PC-9 (cell line): ENCODE measurements around the gene GATAD1. TPM values are rescaled to one million over a fixed set of nuclear protein-coding genes. Genes with fewer than 3 reads are reported as not detected.

Experiments
- BruUV-seq: library from RNA; stranded (reverse); fragments of 400-500 nt; replicated peaks from 2 replicates; lab custom pipeline; 2021; lab: Mats Ljungman, UMichigan
- CTCF ChIA-PET: fragments of 300-600 bp; sonication (Branson Sonifier 250); formaldehyde crosslinking; loops from one replicate; lab custom pipeline; 2022; ENCODE audit warnings: antibody characterized with exemption; lab: Charles Lee
- POLR2A ChIA-PET: fragments of 300-600 bp; sonication (Branson Sonifier 250); formaldehyde crosslinking; loops from one replicate; lab custom pipeline; 2022; ENCODE audit warnings: antibody characterized with exemption; ENCODE audit not compliant: unreplicated experiment; lab: Charles Lee
- DNase-seq, 2 experiments: peaks; one replicate each; pipeline versions ENCODE4 v3.0.0 to v3.0.0-alpha.2; 2015 to 2022; ENCODE audit warnings: mixed read lengths in 1 of 2
- H2AFZ ChIP-seq: fragments of 200-600 bp; sonication (generic); 2 replicates; pipeline ENCODE4 v1.8.1; 2017; ENCODE audit warnings: antibody characterized with exemption
- H3F3A ChIP-seq: fragments of 200-600 bp; sonication (generic); 2 replicates; pipeline ENCODE4 v1.8.1; 2017; ENCODE audit warnings: antibody characterized with exemption, mild to moderate bottlenecking, low read depth; ENCODE audit not compliant: insufficient read depth
- H3K27ac ChIP-seq: fragments of 200-600 bp; sonication (generic); 2 replicates; pipeline ENCODE4 v1.6.1; 2016; ENCODE audit warnings: mixed run types
- H3K27me3 ChIP-seq: fragments of 200-600 bp; sonication (generic); 2 replicates; pipeline ENCODE4 v1.6.1; 2016; ENCODE audit warnings: low read depth, mixed run types; ENCODE audit not compliant: insufficient read depth
- H3K36me3 ChIP-seq: fragments of 200-600 bp; sonication (generic); 2 replicates; pipeline ENCODE4 v1.6.1; 2016; ENCODE audit warnings: low read depth, mixed run types
- H3K4me1 ChIP-seq: fragments of 200-600 bp; sonication (generic); replicated peaks from 2 replicates; pipeline ENCODE4 v1.6.1; 2016; ENCODE audit warnings: mixed run types; ENCODE audit not compliant: insufficient read depth
- H3K4me2 ChIP-seq: fragments of 200-600 bp; sonication (generic); 2 replicates; pipeline ENCODE4 v1.6.1; 2017; ENCODE audit warnings: mixed run types
- H3K4me3 ChIP-seq: fragments of 200-600 bp; sonication (generic); 2 replicates; pipeline ENCODE4 v1.6.1; 2016; ENCODE audit warnings: mixed run types
- H3K79me2 ChIP-seq: fragments of 200-600 bp; sonication (generic); 2 replicates; pipeline ENCODE4 v1.6.1; 2017; ENCODE audit warnings: low read depth, mixed run types
- H3K9me2 ChIP-seq: fragments of 200-600 bp; sonication (generic); 2 replicates; pipeline ENCODE4 v1.8.1; 2017; ENCODE audit warnings: mild to moderate bottlenecking; ENCODE audit not compliant: insufficient read depth
- H3K9me3 ChIP-seq: fragments of 200-600 bp; sonication (generic); 2 replicates; pipeline ENCODE4 v1.8.1; 2016; ENCODE audit warnings: low read depth; ENCODE audit not compliant: insufficient read depth
- H4K20me1 ChIP-seq: fragments of 200-600 bp; sonication (generic); 2 replicates; pipeline ENCODE4 v1.8.1; 2017; ENCODE audit not compliant: insufficient read depth
- CTCF ChIP-seq: fragments of 200-600 bp; sonication (generic); conservative IDR thresholded peaks from 2 replicates; pipeline ENCODE4 v1.6.1; 2017; ENCODE audit warnings: mixed run types, antibody characterized with exemption, mild to moderate bottlenecking, moderate library complexity
- EZH2 ChIP-seq: fragments of 200-600 bp; sonication (generic); IDR thresholded peaks from 2 replicates; pipeline ENCODE4 v1.8.0; 2017; ENCODE audit warnings: antibody characterized with exemption, low read depth
- intact Hi-C: fragments of 100-400 bp; cut with micrococcal nuclease; formaldehyde crosslinking; loops from one replicate; pipeline ENCODE4 v1.10.0; 2022; ENCODE audit not compliant: unreplicated experiment
- total RNA-seq: library from RNA; stranded (reverse); gene quantifications from 2 replicates; pipeline ENCODE4 v1.2.3, GENCODE V29; 2021

GATAD1 gene
- total RNA-seq, 1 experiment from 2014 or later = 39.4 TPM

GRCh38 chr7:92461027-92462003 lies 14.0 kb downstream of the GATAD1 start:
- Histone ChIP-seq H2AFZ (no peak overlapping the region), H3K9me3 (no peaks in the 10 kb centered on the region), H4K20me1 (no peaks in the 10 kb centered on the region; the same call in 1 of the 2 replicates), H3K4me1 (peaks cover 34% of the 10 kb centered on the region), H3F3A (peaks cover 22% of the 10 kb centered on the region; the same call in 1 of the 2 replicates), H3K4me2 (no peak overlapping the region), H3K9me2 (no peaks in the 10 kb centered on the region), H3K79me2 (no peaks in the 10 kb centered on the region), H3K4me3 (no peak overlapping the region), H3K27me3 (no peaks in the 10 kb centered on the region), H3K27ac (no peak overlapping the region), H3K36me3 (no peaks in the 10 kb centered on the region; the same call in 1 of the 2 replicates)
- POLR2A ChIA-PET = interaction anchor here (0.6 to 0.7 kb wide), 2 partner anchors 12 to 14 kb away, joined by 5 to 10 read pairs; partner anchors contain the start of gene GATAD1
- BruUV-seq = no TSS peak
- CTCF ChIA-PET = interaction anchor here (0.5 to 1.0 kb wide), 5 partner anchors 67 to 927 kb away, joined by 3 to 10 read pairs (median 5); partner anchors contain the start of genes AKAP9, PEX1 and RBM48
- intact Hi-C loops = loop anchor here (2.0 to 5.0 kb wide), 3 partner anchors 66 to 771 kb away; partner anchors contain the start of genes MTERF1, PEX1, RBM48 and VPS50
- peak in 1 of 2 experiments; percentile 29 for DNase-seq
- TF ChIP-seq CTCF (peak; percentile 81), EZH2 (no peak)

- H3K36me3 ChIP-seq = no peaks in the 10 kb centered on the region
- peaks cover 22% of the 10 kb centered on the region; the same call in 1 of the 2 replicates for H3F3A ChIP-seq
- no peak for DNase-seq
- H2AFZ ChIP-seq = no peak overlapping the region
- no peak overlapping the region for H3K4me3 ChIP-seq
- H3K4me1 ChIP-seq = peaks cover 34% of the 10 kb centered on the region
- no peak overlapping the region for H3K27ac ChIP-seq
- H3K79me2 ChIP-seq = no peaks in the 10 kb centered on the region
- intact Hi-C loops = loop anchor here (5.0 kb wide), 2 partner anchors 65 to 770 kb away; partner anchors contain the start of genes PEX1, RBM48 and VPS50
- no TSS peak for BruUV-seq
- POLR2A ChIA-PET = no interaction called here
- no peaks in the 10 kb centered on the region; the same call in 1 of the 2 replicates for H4K20me1 ChIP-seq
- H3K4me2 ChIP-seq = no peak overlapping the region
- H3K9me3 ChIP-seq = no peaks in the 10 kb centered on the region
- CTCF ChIA-PET = no interaction called here
- no peak for TF ChIP-seq CTCF
- TF ChIP-seq EZH2 = no peak
- H3K27me3 ChIP-seq = no peaks in the 10 kb centered on the region
- no peaks in the 10 kb centered on the region for H3K9me2 ChIP-seq
Measured at GRCh38 chr7:92462560-92462959, 15.3 kb downstream of the GATAD1 start.

- Histone ChIP-seq H3K27ac (peak overlapping the region; percentile 52), H4K20me1 (no peaks in the 10 kb centered on the region; the same call in 1 of the 2 replicates), H3K36me3 (no peaks in the 10 kb centered on the region), H3K9me3 (no peaks in the 10 kb centered on the region), H3K4me2 (peak overlapping the region; percentile 15), H3K4me3 (no peak overlapping the region), H3K9me2 (no peaks in the 10 kb centered on the region), H3F3A (peaks cover 20% of the 10 kb centered on the region; the same call in 1 of the 2 replicates), H3K4me1 (peaks cover 33% of the 10 kb centered on the region), H2AFZ (0 out of 2 replicates have a peak overlapping the region, but pooled peaks have one; percentile 57), H3K79me2 (no peaks in the 10 kb centered on the region), H3K27me3 (no peaks in the 10 kb centered on the region)
- TF ChIP-seq CTCF (no peak), EZH2 (no peak)
- intact Hi-C loops = loop anchor here (5.0 kb wide), 2 partner anchors 63 to 768 kb away; partner anchors contain the start of genes PEX1, RBM48 and VPS50
- POLR2A ChIA-PET = interaction anchor here (0.7 kb wide), 1 partner anchor 408 kb away, joined by 5 read pairs; no protein-coding TSS in a partner anchor
- no TSS peak for BruUV-seq
- CTCF ChIA-PET = interaction anchor here (0.6 kb wide), 1 partner anchor 287 kb away, joined by 3 read pairs; no protein-coding TSS in a partner anchor
- DNase-seq = peak; percentile 18 to 63
Measured at GRCh38 chr7:92464515-92464914, 17.2 kb downstream of the GATAD1 start.
